Endodermal cell (in vitro differentiated cells): ENCODE results near the gene MID1. TPM values are rescaled to one million over a fixed set of nuclear protein-coding genes. Genes with fewer than 3 reads are reported as not detected.

Experiments
- DNase-seq: peaks from one replicate; pipeline ENCODE4 v3.0.0-alpha.2; 2017
- H3K27ac ChIP-seq: 2 replicates; pipeline ENCODE4 v1.5.1; 2013; ENCODE audit warnings: mild to moderate bottlenecking, low read depth, low read length, moderate library complexity
- H3K27me3 ChIP-seq: 2 replicates; pipeline ENCODE4 v1.6.1; 2013; ENCODE audit warnings: mild to moderate bottlenecking, low read length, moderate library complexity; ENCODE audit not compliant: insufficient read depth, control insufficient read depth, poor library complexity, severe bottlenecking
- H3K36me3 ChIP-seq: 2 replicates; pipeline ENCODE4 v1.7.0; 2013; ENCODE audit warnings: mild to moderate bottlenecking, low read length, moderate library complexity; ENCODE audit not compliant: control insufficient read depth, insufficient read depth
- H3K4me1 ChIP-seq: one replicate; pipeline ENCODE4 v1.7.0; 2013; ENCODE audit warnings: low read length; ENCODE audit not compliant: control insufficient read depth, insufficient read depth
- H3K4me3 ChIP-seq: 2 replicates; pipeline ENCODE4 v1.5.1; 2013; ENCODE audit warnings: mild to moderate bottlenecking, low read length, moderate library complexity
- H3K9ac ChIP-seq: 2 replicates; pipeline ENCODE4 v1.6.1; 2013; ENCODE audit warnings: mild to moderate bottlenecking, low read length, moderate library complexity; ENCODE audit not compliant: poor library complexity, severe bottlenecking; ENCODE audit errors: extremely low read depth
- H3K9me3 ChIP-seq: 2 replicates; pipeline ENCODE4 v1.6.1; 2013; ENCODE audit warnings: mild to moderate bottlenecking, low read length, moderate library complexity; ENCODE audit not compliant: control insufficient read depth
- H3K27ac Mint-ChIP-seq: 2 replicates; pipeline ENCODE4 v1.8.0; 2020; ENCODE audit warnings: mixed read lengths
- H3K27me3 Mint-ChIP-seq: 2 replicates; pipeline ENCODE4 v1.8.0; 2021; ENCODE audit warnings: mild to moderate bottlenecking, mixed read lengths; ENCODE audit not compliant: insufficient read depth
- H3K36me3 Mint-ChIP-seq: 2 replicates; pipeline ENCODE4 v1.8.0; 2020; ENCODE audit warnings: low read depth, mixed read lengths
- H3K4me1 Mint-ChIP-seq: 2 replicates; pipeline ENCODE4 v1.8.0; 2020; ENCODE audit warnings: mixed read lengths
- H3K4me3 Mint-ChIP-seq: 2 replicates; pipeline ENCODE4 v1.8.0; 2020; ENCODE audit warnings: mild to moderate bottlenecking, moderate library complexity, mixed read lengths
- H3K9me3 Mint-ChIP-seq: 2 replicates; pipeline ENCODE4 v1.8.0; 2020; ENCODE audit warnings: mild to moderate bottlenecking, mixed read lengths
- WGBS, 2 experiments: methylation state at CpG; one replicate each; pipeline versions ENCODE4 v1.1.5 to v1.1.7; 2013; ENCODE audit warnings: missing lambda C conversion rate in 2 of 2, mixed read lengths in 1 of 2; ENCODE audit not compliant: insufficient coverage in 1 of 2, insufficient read length in 1 of 2; 5-methylcytosine and 5-hydroxymethylcytosine counted together
- total RNA-seq, 2 donors: library from RNA; stranded (reverse); fragmentation: NEBNext Ultra II Directional in 1 of 2; extraction: Animal tissue kit (Norgen Biotek cat#: 25700) in 1 of 2; gene quantifications; 2 replicates in 1 of 2; 3 replicates in 1 of 2; pipeline ENCODE4 v1.2.1, GENCODE V29; 2021
- TF ChIP-seq, protein P1 (sequence below): fragments of 200-600 bp; sonication (generic); conservative IDR thresholded peaks from 2 replicates; pipeline ENCODE4 v1.5.0; 2021; ENCODE audit warnings: antibody characterized with exemption, mild to moderate bottlenecking

MID1 gene
- total RNA-seq, 2 donors from 2014 or later: 23.5 to 24.9 TPM

DNA sequence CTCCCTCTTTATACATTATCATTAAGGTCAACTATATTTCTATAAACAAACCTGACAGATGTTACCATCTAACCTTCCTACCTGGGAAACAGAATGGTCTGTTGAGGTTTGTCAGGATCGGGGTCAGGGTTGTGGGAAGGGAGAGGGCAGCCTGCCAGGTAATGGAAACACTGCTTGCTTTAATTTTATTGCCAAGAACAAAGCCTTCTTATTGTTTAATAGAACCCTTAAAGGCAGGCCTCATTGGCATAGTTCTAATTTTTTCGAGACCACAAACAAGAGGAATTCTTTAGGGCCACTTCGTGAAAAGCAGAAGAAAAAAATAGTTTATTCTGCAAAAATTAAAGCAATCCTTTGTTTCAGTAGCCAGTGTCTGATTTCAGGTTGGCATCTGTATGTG lies 113.2 kb downstream of the MID1 start:
- Histone ChIP-seq H3K9ac (no peak overlapping the region), H3K4me3 (no peak overlapping the region), H3K4me1 (no peaks in the 10 kb centered on the region), H3K27ac (no peak overlapping the region), H3K27me3 (no peaks in the 10 kb centered on the region), H3K9me3 (no peaks in the 10 kb centered on the region), H3K36me3 (peaks cover 5% of the 10 kb centered on the region)
- H3K4me1 Mint-ChIP-seq: peaks cover 3% of the 10 kb centered on the region
- TF ChIP-seq, protein P1, sequence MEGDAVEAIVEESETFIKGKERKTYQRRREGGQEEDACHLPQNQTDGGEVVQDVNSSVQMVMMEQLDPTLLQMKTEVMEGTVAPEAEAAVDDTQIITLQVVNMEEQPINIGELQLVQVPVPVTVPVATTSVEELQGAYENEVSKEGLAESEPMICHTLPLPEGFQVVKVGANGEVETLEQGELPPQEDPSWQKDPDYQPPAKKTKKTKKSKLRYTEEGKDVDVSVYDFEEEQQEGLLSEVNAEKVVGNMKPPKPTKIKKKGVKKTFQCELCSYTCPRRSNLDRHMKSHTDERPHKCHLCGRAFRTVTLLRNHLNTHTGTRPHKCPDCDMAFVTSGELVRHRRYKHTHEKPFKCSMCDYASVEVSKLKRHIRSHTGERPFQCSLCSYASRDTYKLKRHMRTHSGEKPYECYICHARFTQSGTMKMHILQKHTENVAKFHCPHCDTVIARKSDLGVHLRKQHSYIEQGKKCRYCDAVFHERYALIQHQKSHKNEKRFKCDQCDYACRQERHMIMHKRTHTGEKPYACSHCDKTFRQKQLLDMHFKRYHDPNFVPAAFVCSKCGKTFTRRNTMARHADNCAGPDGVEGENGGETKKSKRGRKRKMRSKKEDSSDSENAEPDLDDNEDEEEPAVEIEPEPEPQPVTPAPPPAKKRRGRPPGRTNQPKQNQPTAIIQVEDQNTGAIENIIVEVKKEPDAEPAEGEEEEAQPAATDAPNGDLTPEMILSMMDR: no peak
- peaks cover 7% of the 10 kb centered on the region for H3K36me3 Mint-ChIP-seq
- H3K27ac Mint-ChIP-seq: no peak overlapping the region
- H3K4me3 Mint-ChIP-seq: no peak overlapping the region
- 94 to 100% methylated on average over 1 to 3 of the region's 3 CpGs for WGBS, 2 experiments
- no peak for DNase-seq
- no peaks in the 10 kb centered on the region for H3K27me3 Mint-ChIP-seq
- H3K9me3 Mint-ChIP-seq: peaks cover 60% of the 10 kb centered on the region

DNA sequence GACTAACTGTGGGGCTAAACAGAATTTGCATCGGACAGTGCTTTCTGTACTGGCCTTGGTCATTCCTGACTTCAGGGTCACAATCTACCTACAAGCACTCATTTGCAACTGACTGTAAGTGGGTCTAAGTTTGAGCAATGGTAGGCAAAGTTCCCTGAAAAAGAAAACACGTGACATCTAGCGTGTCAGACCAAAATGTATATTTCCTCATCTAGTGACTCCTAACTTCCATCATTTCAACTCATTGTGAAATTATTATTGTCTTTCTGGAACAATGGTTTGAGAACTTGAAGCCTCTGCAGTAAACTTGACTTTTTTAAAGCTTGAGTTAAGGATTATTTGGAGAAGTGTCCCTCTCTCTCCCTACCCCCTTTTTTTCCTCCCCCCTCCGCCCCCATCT lies 113.6 kb downstream of the MID1 start:
- TF ChIP-seq, protein P1: no peak
- H3K27ac Mint-ChIP-seq: no peak overlapping the region
- no peak for DNase-seq
- H3K9me3 ChIP-seq: no peaks in the 10 kb centered on the region
- H3K4me1 ChIP-seq: no peaks in the 10 kb centered on the region
- H3K27me3 Mint-ChIP-seq: no peaks in the 10 kb centered on the region
- H3K4me3 ChIP-seq: no peak overlapping the region
- peaks cover 5% of the 10 kb centered on the region for H3K36me3 ChIP-seq
- no peak overlapping the region for H3K4me3 Mint-ChIP-seq
- H3K27me3 ChIP-seq: no peaks in the 10 kb centered on the region
- peaks cover 3% of the 10 kb centered on the region for H3K4me1 Mint-ChIP-seq
- H3K36me3 Mint-ChIP-seq: peaks cover 6% of the 10 kb centered on the region
- no peak overlapping the region for H3K9ac ChIP-seq
- WGBS, 2 experiments: 60 to 94% methylated on average over 1 to 3 of the region's 4 CpGs
- H3K9me3 Mint-ChIP-seq: peaks cover 58% of the 10 kb centered on the region
- no peak overlapping the region for H3K27ac ChIP-seq

DNA sequence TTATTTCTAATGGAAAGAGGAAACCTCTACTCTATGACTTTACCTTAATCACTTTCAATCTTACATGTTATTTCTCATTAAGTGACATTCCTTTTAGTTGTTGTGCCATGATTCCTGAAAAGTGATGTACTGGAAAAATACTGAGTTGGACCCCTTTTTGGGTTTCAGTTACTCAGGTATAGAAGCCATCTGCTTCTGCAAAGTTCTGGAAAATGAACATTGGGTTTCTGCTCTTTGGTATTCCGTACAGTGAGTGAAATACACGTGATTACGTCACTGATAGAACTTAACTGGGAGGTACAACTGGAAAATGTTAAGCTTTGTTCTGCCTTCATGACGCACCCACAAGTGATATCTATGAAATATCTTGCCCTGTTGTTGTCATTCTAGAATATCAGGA lies 114.7 kb downstream of the MID1 start:
- Mint-ChIP-seq H3K27ac (no peak overlapping the region), H3K36me3 (peaks cover 6% of the 10 kb centered on the region), H3K4me1 (peaks cover 3% of the 10 kb centered on the region), H3K9me3 (peaks cover 64% of the 10 kb centered on the region), H3K4me3 (no peak overlapping the region), H3K27me3 (no peaks in the 10 kb centered on the region)
- 94% methylated on average over 4 of the region's 4 CpGs; no CpG with 5 or more reads in 1 of the 2 experiments for WGBS, 2 experiments
- Histone ChIP-seq H3K9ac (no peak overlapping the region), H3K27ac (no peak overlapping the region), H3K36me3 (peaks cover 5% of the 10 kb centered on the region), H3K27me3 (no peaks in the 10 kb centered on the region), H3K9me3 (no peaks in the 10 kb centered on the region), H3K4me3 (no peak overlapping the region), H3K4me1 (no peaks in the 10 kb centered on the region)
- no peak for DNase-seq
- TF ChIP-seq, protein P1: no peak
